OCI-LY7 (cell line): ENCODE measurements around the gene SEMA6D. TPM values are rescaled to one million over a fixed set of nuclear protein-coding genes. Genes with fewer than 3 reads are reported as not detected.

Source experiments
- BruUV-seq: library from RNA; stranded (reverse); fragments of 400-500 nt; replicated peaks from 2 replicates; lab custom pipeline; 2021; lab: Mats Ljungman, UMichigan
- CTCF ChIA-PET: fragments of 300-600 bp; sonication (Branson Sonifier 250); formaldehyde crosslinking; loops from one replicate; lab custom pipeline; 2022; ENCODE audit warnings: antibody characterized with exemption; ENCODE audit not compliant: unreplicated experiment; lab: Charles Lee
- POLR2A ChIA-PET: fragments of 300-600 bp; sonication (Branson Sonifier 250); formaldehyde crosslinking; loops from one replicate; lab custom pipeline; 2022; ENCODE audit warnings: antibody characterized with exemption; lab: Charles Lee
- DNase-seq: peaks from one replicate; pipeline ENCODE4 v3.0.0-alpha.2; 2015; ENCODE audit warnings: low spot score
- H2AFZ ChIP-seq: fragments of 200-600 bp; sonication (generic), shearing (Covaris generic); 2 replicates; pipeline ENCODE4 v1.6.1; 2014; ENCODE audit warnings: mild to moderate bottlenecking, antibody characterized with exemption, low read length, moderate library complexity
- H3K27ac ChIP-seq: fragments of 200-600 bp; sonication (generic); 2 replicates; pipeline ENCODE4 v1.5.1; 2014; ENCODE audit warnings: mixed run types, low read depth, mild to moderate bottlenecking, moderate library complexity, low read length, inconsistent platforms; ENCODE audit not compliant: poor library complexity, severe bottlenecking
- H3K36me3 ChIP-seq: fragments of 200-600 bp; sonication (generic); 2 replicates; pipeline ENCODE4 v1.6.1; 2014; ENCODE audit warnings: mild to moderate bottlenecking, antibody characterized with exemption, low read length, moderate library complexity, mixed read lengths; ENCODE audit not compliant: insufficient read depth
- H3K4me1 ChIP-seq: fragments of 200-600 bp; sonication (generic); 2 replicates; pipeline ENCODE4 v1.5.1; 2014; ENCODE audit warnings: mild to moderate bottlenecking, low read length; ENCODE audit not compliant: insufficient read depth, poor library complexity, severe bottlenecking
- H3K4me2 ChIP-seq: fragments of 200-600 bp; sonication (generic); 2 replicates; pipeline ENCODE4 v1.6.1; 2014; ENCODE audit warnings: mild to moderate bottlenecking, low read length
- H3K4me3 ChIP-seq: fragments of 200-600 bp; sonication (generic); 2 replicates; pipeline ENCODE4 v1.5.1; 2014; ENCODE audit warnings: mild to moderate bottlenecking, low read depth, low read length; ENCODE audit not compliant: poor library complexity, severe bottlenecking
- H3K79me2 ChIP-seq: fragments of 200-600 bp; sonication (generic); 2 replicates; pipeline ENCODE4 v1.6.1; 2016; ENCODE audit warnings: low read depth, mild to moderate bottlenecking, low read length, moderate library complexity, mixed read lengths; ENCODE audit not compliant: insufficient read depth
- H3K9me2 ChIP-seq: fragments of 200-600 bp; sonication (generic); 2 replicates; pipeline ENCODE4 v1.6.1; 2016; ENCODE audit warnings: mild to moderate bottlenecking, low read length, mixed read lengths; ENCODE audit not compliant: insufficient read depth
- H3K9me3 ChIP-seq: fragments of 200-600 bp; sonication (generic); 2 replicates; pipeline ENCODE4 v1.6.1; 2014; ENCODE audit warnings: mild to moderate bottlenecking, mixed run types, low read length, mixed read lengths
- H4K20me1 ChIP-seq: fragments of 200-600 bp; sonication (generic); 2 replicates; pipeline ENCODE4 v1.6.1; 2014; ENCODE audit warnings: mild to moderate bottlenecking, antibody characterized with exemption, low read length, moderate library complexity, mixed read lengths; ENCODE audit not compliant: insufficient read depth
- CTCF ChIP-seq: fragments of 200-600 bp; sonication (generic); conservative IDR thresholded peaks from 2 replicates; pipeline ENCODE4 v1.5.1; 2014; ENCODE audit warnings: mild to moderate bottlenecking, antibody characterized with exemption, low read length, moderate library complexity, mixed read lengths
- EZH2phosphoT487 ChIP-seq: fragments of 200-600 bp; sonication (generic); IDR thresholded peaks from 2 replicates; pipeline ENCODE4 v1.6.1; 2018; ENCODE audit warnings: low read depth, borderline replicate concordance, mild to moderate bottlenecking, mixed run types, antibody characterized with exemption, low read length, moderate library complexity, mixed read lengths
- intact Hi-C: fragments of 100-400 bp; cut with micrococcal nuclease; formaldehyde crosslinking; loops from one replicate; pipeline ENCODE4 v1.10.0; 2022; ENCODE audit not compliant: unreplicated experiment
- total RNA-seq, 2 experiments: library from RNA; depleted of rRNA in 1 of 2; stranded (reverse); fragments of >200 nt in 1 of 2; shearing (Covaris generic) in 1 of 2; gene quantifications; 2 replicates each; pipeline ENCODE4 v1.2.3, GENCODE V29; 2014 to 2022

SEMA6D gene
- total RNA-seq, 2 experiments from 2014 or later, result not detected

DNA sequence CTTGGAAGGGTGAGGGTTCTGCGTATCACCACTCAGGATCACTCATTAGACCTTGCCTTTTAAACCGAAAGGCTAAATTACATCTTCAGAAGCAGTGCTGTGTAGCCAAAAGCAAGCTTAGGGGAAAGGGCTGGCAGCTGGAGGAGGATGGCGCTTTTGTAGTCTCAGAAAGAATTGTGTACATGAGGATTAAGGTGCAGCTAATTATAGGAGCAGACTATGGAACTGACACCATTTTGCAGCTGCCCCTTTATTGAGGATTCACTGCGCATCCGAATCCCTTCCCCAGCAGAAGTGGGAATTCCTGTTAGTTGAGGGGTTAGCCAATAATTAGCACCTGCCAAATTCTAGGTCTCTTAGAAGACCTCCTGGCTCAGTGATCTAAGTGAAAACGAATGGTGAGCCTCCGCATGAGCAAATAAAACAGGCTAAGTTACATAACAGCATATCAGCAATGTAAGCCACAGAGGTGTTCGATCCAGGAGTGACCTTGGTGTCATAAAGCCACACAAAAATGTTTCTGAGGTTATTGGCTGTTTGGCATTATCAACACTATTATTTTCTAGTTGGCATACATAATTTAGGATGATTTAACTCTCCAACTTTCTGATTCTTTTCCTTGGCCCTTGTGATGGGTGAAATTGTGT lies 42.6 kb upstream of the SEMA6D start:
- no peaks in the 10 kb centered on the region for H3K79me2 ChIP-seq
- ChIA-PET CTCF (interaction anchor here (0.6 kb wide), 1 partner anchor 36 kb away, joined by 3 read pairs; no protein-coding TSS in a partner anchor), POLR2A (no interaction called here)
- DNase-seq, result no peak
- no peak for TF ChIP-seq EZH2phosphoT487
- no peak for TF ChIP-seq CTCF
- no TSS peak for BruUV-seq
- H3K27ac ChIP-seq, result no peak overlapping the region
- intact Hi-C loops, result no loop called here
- no peaks in the 10 kb centered on the region for H4K20me1 ChIP-seq
- H3K4me1 ChIP-seq, result no peaks in the 10 kb centered on the region
- no peak overlapping the region for H2AFZ ChIP-seq
- no peaks in the 10 kb centered on the region for H3K9me2 ChIP-seq
- no peak overlapping the region for H3K4me3 ChIP-seq
- no peaks in the 10 kb centered on the region for H3K36me3 ChIP-seq
- H3K9me3 ChIP-seq, result no peaks in the 10 kb centered on the region
- H3K4me2 ChIP-seq, result no peak overlapping the region

GRCh38 chr15:47675735-47676134 lies 41.6 kb upstream of the SEMA6D start:
- intact Hi-C loops, result no loop called here
- CTCF ChIA-PET, result interaction anchor here (0.6 kb wide), 1 partner anchor 35 kb away, joined by 3 read pairs; no protein-coding TSS in a partner anchor
- POLR2A ChIA-PET, result interaction anchor here (0.5 kb wide), 1 partner anchor 20 kb away, joined by 3 read pairs; no protein-coding TSS in a partner anchor
- Histone ChIP-seq H3K9me3 (no peaks in the 10 kb centered on the region), H2AFZ (no peak overlapping the region), H3K4me2 (no peak overlapping the region), H3K36me3 (no peaks in the 10 kb centered on the region), H3K27ac (no peak overlapping the region), H3K79me2 (no peaks in the 10 kb centered on the region), H3K4me1 (no peaks in the 10 kb centered on the region), H4K20me1 (no peaks in the 10 kb centered on the region), H3K4me3 (no peak overlapping the region), H3K9me2 (no peaks in the 10 kb centered on the region)
- no TSS peak for BruUV-seq
- DNase-seq, result no peak
- TF ChIP-seq CTCF, result no peak
- TF ChIP-seq EZH2phosphoT487, result no peak

GRCh38 chr15:47678040-47678439 lies 39.3 kb upstream of the SEMA6D start:
- H3K4me3 ChIP-seq, result no peak overlapping the region
- POLR2A ChIA-PET, result interaction anchor here (0.7 kb wide), 1 partner anchor 148 kb away, joined by 3 read pairs; no protein-coding TSS in a partner anchor
- no peak overlapping the region for H3K27ac ChIP-seq
- DNase-seq, result no peak
- BruUV-seq, result no TSS peak
- H3K9me2 ChIP-seq, result no peaks in the 10 kb centered on the region
- CTCF ChIA-PET, result no interaction called here
- no peak overlapping the region for H2AFZ ChIP-seq
- H3K4me1 ChIP-seq, result no peaks in the 10 kb centered on the region
- H3K79me2 ChIP-seq, result no peaks in the 10 kb centered on the region
- no peak for TF ChIP-seq CTCF
- TF ChIP-seq EZH2phosphoT487, result no peak
- no peak overlapping the region for H3K4me2 ChIP-seq
- no peaks in the 10 kb centered on the region for H3K9me3 ChIP-seq
- H4K20me1 ChIP-seq, result no peaks in the 10 kb centered on the region
- no peaks in the 10 kb centered on the region for H3K36me3 ChIP-seq
- intact Hi-C loops, result no loop called here
